GM19467 (cell line): ENCODE results near the gene ASB8.

Source experiments
- ATAC-seq: cut with Tn5 transposase; IDR thresholded peaks from one replicate; pipeline ENCODE4 v1.9.1; 2021; ENCODE audit warnings: mild to moderate bottlenecking, moderate library complexity; ENCODE audit not compliant: unreplicated experiment

Gene ASB8

DNA sequence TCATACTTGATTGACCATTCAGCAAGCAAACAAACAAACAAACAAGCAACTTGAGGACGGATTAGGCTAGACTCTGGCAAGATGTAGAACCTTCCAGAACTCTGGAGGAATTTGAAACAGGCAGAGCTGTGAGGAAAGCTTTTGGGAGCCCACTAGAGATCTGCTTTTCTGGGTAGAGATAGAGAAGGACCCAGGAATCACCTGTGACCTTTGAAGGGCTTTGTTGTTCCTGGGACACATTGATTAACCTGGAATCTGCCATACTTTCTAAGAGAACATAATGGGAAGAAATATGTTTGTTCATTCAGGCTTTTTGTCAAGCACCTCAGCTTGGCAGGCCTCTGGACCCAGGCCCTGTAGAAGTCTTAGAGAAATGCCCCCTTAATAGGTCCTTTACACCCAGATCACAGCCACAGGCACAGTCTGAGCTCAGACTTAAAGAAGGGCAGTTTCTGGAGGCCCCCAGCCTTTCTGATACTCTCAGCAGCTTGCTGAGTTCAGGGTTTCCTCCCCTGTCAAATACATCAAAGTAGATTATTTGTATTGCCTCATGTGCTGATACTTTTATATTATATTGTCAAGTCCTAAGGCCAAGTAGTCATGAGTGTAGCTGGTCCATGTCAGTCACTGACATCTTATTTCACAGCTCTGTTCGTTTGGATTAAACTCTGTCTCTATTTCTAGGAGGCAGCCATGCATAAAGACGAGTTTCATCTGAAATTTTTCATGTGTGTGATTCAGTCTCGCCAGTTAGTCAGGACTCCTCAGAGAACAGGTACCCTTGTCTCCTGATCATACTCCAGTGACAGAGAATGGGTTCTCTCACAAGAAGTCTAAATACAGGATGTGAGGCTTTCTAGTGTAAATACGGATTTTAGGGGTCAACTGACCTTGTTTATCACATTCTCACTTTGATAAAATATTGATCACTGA is 50.4 kb downstream of the ASB8 start:
- no peak for ATAC-seq

DNA sequence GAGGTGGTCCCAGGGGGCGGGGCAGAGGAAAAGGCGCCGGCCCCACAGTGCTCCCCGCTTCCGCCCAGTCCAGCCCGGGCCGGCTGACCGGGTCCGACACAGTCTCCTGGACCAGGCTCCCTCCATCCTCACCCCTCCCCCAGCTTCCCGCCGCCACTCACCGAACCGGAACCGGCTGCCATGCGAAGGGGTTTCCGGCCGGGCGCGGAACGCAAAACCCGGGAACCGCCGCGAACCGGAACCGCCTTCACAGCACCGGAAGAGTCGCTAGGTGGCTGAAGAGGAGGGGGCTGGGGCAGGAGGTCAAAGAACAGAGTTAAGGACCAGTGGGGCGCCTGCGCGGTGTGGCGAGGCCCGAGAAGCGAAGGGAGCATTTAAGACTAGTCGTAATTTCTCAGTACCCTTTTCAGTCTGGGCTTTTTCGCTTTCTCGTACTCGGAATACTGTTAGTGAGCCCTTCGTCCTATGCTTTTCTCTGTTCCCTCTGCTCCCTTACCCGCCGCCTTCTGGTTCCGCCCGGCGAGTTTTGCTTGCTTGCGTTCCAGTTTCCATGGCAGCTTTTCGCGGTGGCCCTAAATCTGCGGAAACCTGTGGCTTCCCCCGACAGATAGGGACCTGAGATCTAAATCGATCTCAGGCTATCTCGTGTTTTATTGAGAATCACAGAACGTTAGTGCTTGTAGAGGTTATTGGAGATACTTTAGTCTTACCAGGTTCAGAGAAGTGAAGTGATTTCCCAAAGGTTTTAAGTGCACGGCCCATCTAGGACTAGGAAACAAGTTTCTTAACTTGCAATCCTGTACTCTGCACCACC is 51.2 kb downstream of the ASB8 start, which contains the start of gene SENP1:
Gene SENP1 (minus strand): TSS at position 213 of the 814 bp plus-strand sequence. CDS start 4,607 bp downstream, outside the sequence.
- ATAC-seq: peak; percentile 54

DNA sequence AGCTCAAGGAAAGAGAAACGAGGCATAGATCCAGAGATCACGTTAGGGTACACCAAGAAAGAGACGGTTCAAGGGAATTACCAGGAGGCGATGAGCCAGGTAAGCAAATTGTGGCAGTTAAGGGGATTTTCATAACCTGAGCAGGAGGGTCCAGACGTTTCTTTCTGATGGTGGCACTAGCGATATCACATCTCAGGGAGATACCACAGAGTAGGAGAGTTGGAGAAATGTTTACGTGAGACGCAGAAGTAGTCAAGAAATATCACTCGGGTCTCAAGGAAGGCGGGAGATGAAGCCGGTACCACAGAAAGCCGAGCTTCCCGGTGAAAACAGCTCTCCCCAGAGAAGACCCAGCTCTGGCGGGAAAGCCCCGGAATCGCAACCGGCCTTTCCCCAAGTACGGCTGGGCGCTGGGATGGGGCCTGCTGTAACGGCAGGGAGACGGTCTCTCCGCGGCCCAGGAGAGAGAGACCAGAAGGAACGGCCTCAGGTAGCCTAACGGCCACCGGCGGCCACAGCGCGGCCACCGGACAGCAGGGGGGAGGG is 51.9 kb downstream of the ASB8 start:
- ATAC-seq: peak; percentile 17

DNA sequence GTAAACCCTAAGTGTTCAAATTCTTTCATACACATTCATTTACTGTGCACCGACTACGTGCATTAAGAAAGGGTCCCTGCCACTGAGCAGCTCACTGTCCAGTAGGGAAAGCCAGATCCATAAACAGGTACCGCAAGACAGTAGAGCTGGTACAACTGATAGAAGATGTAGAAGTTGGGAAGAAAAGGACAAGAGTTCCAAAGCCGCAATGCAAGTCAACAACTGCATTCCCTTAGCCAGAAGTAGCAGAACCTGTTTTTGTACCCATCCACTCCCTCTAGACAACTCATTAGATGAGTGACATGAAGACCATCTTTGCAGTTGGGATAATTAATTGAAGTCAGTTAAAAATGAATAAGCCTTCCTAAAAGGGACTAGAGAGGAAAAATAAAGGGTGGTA is 52.8 kb downstream of the ASB8 start:
- ATAC-seq: no peak
